Sigmoid colon (tissue), 7 donors: ENCODE measurements around the gene MND1. TPM values are rescaled to one million over a fixed set of nuclear protein-coding genes. Genes with fewer than 3 reads are reported as not detected.

ENCODE experiments used
- DNase-seq: peaks from one replicate; pipeline ENCODE4 v3.0.0-alpha.2; 2019
- H3K27ac ChIP-seq, 4 donors: fragments of 200-600 bp; sonication (generic); one replicate each; pipeline ENCODE4 v1.5.1; 2016 to 2019; ENCODE audit warnings: mild to moderate bottlenecking in 1 of 4
- H3K27me3 ChIP-seq, 3 donors: fragments of 200-600 bp; sonication (generic); one replicate each; pipeline ENCODE4 v1.5.1; 2019; ENCODE audit warnings: mild to moderate bottlenecking in 1 of 3
- H3K36me3 ChIP-seq, 4 donors: fragments of 200-600 bp; sonication (generic); one replicate each; pipeline ENCODE4 v1.5.1; 2016 to 2019
- H3K4me1 ChIP-seq, 4 donors: fragments of 200-600 bp; sonication (generic); one replicate each; pipeline ENCODE4 v1.5.1; 2017 to 2019
- H3K4me3 ChIP-seq, 4 donors: fragments of 200-600 bp; sonication (generic); one replicate each; pipeline ENCODE4 v1.5.1; 2017 to 2019; ENCODE audit warnings: mild to moderate bottlenecking in 2 of 4, moderate library complexity in 1 of 4
- H3K9me3 ChIP-seq, 4 donors: fragments of 200-600 bp in 3 of 4; sonication (generic) in 3 of 4; one replicate each; pipeline versions ENCODE4 v1.5.1 to v1.6.1; 2013 to 2019
- EP300 ChIP-seq, 4 donors: sonication (generic); formaldehyde crosslinking; IDR thresholded peaks; one replicate each; pipeline ENCODE4 v1.6.1; 2017; ENCODE audit warnings: antibody characterized with exemption in 4 of 4
- POLR2A ChIP-seq, 2 donors: fragments of 450-650 bp; IDR thresholded peaks; one replicate each; pipeline ENCODE4 v1.6.1; 2016; ENCODE audit warnings: antibody characterized with exemption in 2 of 2, mild to moderate bottlenecking in 2 of 2, moderate library complexity in 2 of 2
- POLR2AphosphoS5 ChIP-seq, 4 donors: sonication (generic); formaldehyde crosslinking; IDR thresholded peaks; one replicate each; pipeline ENCODE4 v1.6.1; 2017; ENCODE audit warnings: antibody characterized with exemption in 4 of 4
- WGBS, 2 donors: extraction: QIAGEN DNeasy Blood & Tissue Kit; methylation state at CpG; one replicate each; pipeline ENCODE4 v1.1.7; 2013; 5-methylcytosine and 5-hydroxymethylcytosine counted together
- intact Hi-C: fragments of 100-400 bp; cut with DNase I; formaldehyde crosslinking; loops from one replicate; pipeline ENCODE4 v1.15.1; 2023
- polyA plus RNA-seq, 3 donors: library from polyadenylated mRNA; stranded (reverse); fragments of 200-250 nt; gene quantifications; one replicate each; pipeline ENCODE4 v1.2.3, GENCODE V29; 2013
- total RNA-seq, 4 donors: library from RNA; depleted of rRNA; stranded (reverse); fragments of >200 nt; gene quantifications; one replicate each; pipeline ENCODE4 v1.1.0, GENCODE V29; 2016
- TF ChIP-seq, protein P1 (sequence below), 4 experiments: fragments of 450-650 bp in 3 of 4; fragments of 200-600 bp in 1 of 4; IDR thresholded peaks; one replicate each; pipeline ENCODE4 v1.5.1; 2016 to 2019; ENCODE audit warnings: antibody characterized with exemption in 4 of 4, mild to moderate bottlenecking in 3 of 4, moderate library complexity in 2 of 4
- donor health status: healthy with polysubstance abuse.
- donor health status: Bipolar disorder and iron deficiency.
- donor health status: healthy.

MND1 gene
- total and polyA plus RNA-seq, 7 donors = 2.4 to 7.1 (median 4.0) TPM; not detected in 3

DNA sequence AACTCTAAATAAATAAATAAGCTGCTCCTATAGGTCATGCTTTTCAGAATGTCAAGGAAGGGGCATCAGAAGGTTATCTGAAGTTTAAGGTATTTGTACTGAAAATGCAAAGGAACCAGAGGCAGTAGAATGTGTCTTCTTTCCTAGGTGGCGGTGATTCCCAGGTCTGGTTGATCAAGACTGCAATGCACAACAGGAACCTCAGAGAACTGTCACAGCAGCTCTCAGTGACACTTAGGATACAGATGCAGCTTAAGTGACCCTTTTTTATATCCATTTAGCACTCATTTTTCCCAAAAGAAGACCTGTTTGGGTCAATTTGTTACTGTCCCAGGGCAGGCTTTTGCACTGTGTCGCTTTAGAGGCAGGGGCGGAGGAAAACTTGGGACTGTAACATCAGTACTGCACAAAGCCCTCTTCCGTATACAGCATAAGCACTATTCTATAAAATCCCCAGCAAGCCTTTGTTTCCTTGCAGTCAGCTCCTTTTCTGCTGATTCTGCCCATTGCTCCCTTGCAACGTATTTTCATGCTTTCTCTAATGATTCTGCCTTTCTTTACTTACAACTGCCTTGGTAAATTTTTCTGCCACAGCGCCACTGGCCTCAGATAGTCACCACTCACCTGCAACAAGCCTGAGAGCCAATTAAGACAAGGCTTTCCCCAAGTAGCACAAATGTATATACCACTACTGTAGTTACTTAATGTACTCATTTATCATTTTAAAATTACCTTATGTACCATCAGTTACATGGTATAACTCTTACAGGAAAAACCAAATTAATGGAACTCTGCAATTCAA is 1.5 kb upstream of the MND1 start:
- H3K36me3 ChIP-seq = peaks cover 0 to 5% (median 0%) of the 10 kb centered on the region in 4 donors
- H3K27me3 ChIP-seq = no peaks in the 10 kb centered on the region
- peaks cover 0 to 11% (median 8%) of the 10 kb centered on the region in 4 donors for H3K4me1 ChIP-seq
- H3K9me3 ChIP-seq = no peaks in the 10 kb centered on the region
- TF ChIP-seq EP300 (IDR thresholded peaks at IDR 0.05) (no peak), POLR2AphosphoS5 (IDR thresholded peaks at IDR 0.05) (no peak), POLR2A (IDR thresholded peaks at IDR 0.05) (no peak)
- TF ChIP-seq, protein P1, sequence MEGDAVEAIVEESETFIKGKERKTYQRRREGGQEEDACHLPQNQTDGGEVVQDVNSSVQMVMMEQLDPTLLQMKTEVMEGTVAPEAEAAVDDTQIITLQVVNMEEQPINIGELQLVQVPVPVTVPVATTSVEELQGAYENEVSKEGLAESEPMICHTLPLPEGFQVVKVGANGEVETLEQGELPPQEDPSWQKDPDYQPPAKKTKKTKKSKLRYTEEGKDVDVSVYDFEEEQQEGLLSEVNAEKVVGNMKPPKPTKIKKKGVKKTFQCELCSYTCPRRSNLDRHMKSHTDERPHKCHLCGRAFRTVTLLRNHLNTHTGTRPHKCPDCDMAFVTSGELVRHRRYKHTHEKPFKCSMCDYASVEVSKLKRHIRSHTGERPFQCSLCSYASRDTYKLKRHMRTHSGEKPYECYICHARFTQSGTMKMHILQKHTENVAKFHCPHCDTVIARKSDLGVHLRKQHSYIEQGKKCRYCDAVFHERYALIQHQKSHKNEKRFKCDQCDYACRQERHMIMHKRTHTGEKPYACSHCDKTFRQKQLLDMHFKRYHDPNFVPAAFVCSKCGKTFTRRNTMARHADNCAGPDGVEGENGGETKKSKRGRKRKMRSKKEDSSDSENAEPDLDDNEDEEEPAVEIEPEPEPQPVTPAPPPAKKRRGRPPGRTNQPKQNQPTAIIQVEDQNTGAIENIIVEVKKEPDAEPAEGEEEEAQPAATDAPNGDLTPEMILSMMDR (IDR thresholded peaks at IDR 0.05) = no peak
- DNase-seq = no peak
- WGBS, 2 donors = 80 to 87% methylated on average over 6 of the region's 6 CpGs
- intact Hi-C loops = no loop called here
- H3K4me3 ChIP-seq = no peak overlapping the region
- H3K27ac ChIP-seq = no peak overlapping the region

DNA sequence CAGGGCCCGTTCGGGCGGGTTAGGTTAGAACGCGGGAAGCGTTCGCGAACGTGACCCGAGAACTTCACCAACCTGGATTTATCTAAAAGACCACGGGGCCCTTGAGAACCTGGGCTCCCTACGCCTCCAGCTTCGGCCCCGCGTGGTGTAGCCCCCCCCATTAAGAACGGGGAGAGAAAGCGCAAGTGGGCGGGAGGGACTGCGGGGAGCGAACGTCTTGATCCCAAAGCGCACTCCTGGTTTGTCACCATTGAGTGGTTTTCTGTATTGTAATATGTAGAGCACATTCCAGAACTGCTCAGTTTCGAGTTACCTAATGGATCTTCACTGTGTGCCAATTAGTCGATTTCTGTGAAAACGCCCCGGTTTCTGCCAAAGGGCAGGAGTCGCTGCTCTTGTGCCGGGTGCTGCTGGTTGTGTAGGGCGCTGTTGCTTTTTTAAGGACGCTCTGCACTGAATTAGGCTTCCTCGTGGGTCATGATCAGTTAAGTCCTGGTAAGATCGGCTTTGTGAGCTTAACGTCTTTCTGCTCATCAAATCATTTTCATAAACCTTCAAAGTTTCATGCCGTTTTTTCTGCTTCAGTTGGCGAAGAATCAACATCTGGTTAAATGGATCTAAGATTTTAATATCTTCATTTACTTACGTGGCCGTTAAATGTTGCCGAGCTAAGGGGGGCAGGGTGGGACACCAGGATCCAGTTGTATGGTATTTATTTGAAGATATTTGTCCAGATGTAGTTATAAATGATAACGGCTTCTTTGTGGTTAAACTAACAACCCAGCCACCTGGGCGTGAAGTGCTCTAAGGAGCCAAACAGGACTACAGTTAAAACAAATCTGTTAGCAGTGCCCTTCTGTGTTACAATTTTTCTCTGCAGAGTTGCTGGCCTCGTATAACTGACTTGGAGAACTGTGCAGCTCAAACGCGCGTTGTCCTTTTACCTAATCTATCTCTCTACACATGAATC is 809 bp downstream of the MND1 start:
- TF ChIP-seq, protein P1 (IDR thresholded peaks at IDR 0.05) = no peak
- TF ChIP-seq POLR2A (IDR thresholded peaks at IDR 0.05) (no peak), POLR2AphosphoS5 (IDR thresholded peaks at IDR 0.05) (no peak), EP300 (IDR thresholded peaks at IDR 0.05) (no peak)
- DNase-seq = peak; percentile 66
- no peaks in the 10 kb centered on the region for H3K9me3 ChIP-seq
- intact Hi-C loops = loop anchor here (2.0 kb wide), 1 partner anchor 300 kb away; no protein-coding TSS in a partner anchor
- no peaks in the 10 kb centered on the region for H3K27me3 ChIP-seq
- H3K4me1 ChIP-seq = peaks cover 0 to 11% (median 8%) of the 10 kb centered on the region in 4 donors
- H3K36me3 ChIP-seq = no peaks in the 10 kb centered on the region
- 1 to 2% methylated on average over 44 of the region's 44 CpGs for WGBS, 2 donors
- H3K27ac ChIP-seq = peak overlapping the region in 3 of 4 donors; percentile 28 to 75 (median 53)
- peak overlapping the region; percentile 61 to 91 (median 84) for H3K4me3 ChIP-seq

DNA sequence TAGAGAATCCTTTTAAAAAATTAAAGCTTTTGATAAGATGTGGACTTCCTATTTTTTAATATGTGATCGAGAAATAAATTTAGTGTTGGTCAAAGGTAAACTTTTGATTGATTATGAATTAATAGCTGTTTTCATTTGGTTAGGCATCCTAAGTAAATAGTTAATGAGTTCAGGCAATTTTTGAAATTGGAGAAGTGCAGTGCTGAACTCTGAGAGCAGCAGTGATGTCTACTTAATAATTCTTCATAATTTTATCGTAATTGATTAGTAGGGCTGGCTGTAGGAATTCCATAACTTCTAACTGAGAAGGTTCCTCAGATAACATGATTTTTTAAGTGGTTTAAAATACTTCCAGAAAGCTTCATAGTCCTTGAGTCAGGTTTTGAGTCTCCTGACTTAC is 1.5 kb downstream of the MND1 start:
- H3K36me3 ChIP-seq = no peaks in the 10 kb centered on the region
- peak overlapping the region in 1 of 4 donors; percentile 82 for H3K4me3 ChIP-seq
- intact Hi-C loops = no loop called here
- peak overlapping the region in 1 of 4 donors; percentile 75 for H3K27ac ChIP-seq
- H3K4me1 ChIP-seq = peaks cover 0 to 11% (median 8%) of the 10 kb centered on the region in 4 donors
- no peaks in the 10 kb centered on the region for H3K9me3 ChIP-seq
- no peak for DNase-seq
- no peaks in the 10 kb centered on the region for H3K27me3 ChIP-seq
- 56 to 63% methylated on average over 2 of the region's 2 CpGs for WGBS, 2 donors
- TF ChIP-seq, protein P1 (IDR thresholded peaks at IDR 0.05) = no peak
- TF ChIP-seq POLR2AphosphoS5 (IDR thresholded peaks at IDR 0.05) = no peak
- TF ChIP-seq EP300 (IDR thresholded peaks at IDR 0.05) = no peak
- TF ChIP-seq POLR2A (IDR thresholded peaks at IDR 0.05) = no peak

DNA sequence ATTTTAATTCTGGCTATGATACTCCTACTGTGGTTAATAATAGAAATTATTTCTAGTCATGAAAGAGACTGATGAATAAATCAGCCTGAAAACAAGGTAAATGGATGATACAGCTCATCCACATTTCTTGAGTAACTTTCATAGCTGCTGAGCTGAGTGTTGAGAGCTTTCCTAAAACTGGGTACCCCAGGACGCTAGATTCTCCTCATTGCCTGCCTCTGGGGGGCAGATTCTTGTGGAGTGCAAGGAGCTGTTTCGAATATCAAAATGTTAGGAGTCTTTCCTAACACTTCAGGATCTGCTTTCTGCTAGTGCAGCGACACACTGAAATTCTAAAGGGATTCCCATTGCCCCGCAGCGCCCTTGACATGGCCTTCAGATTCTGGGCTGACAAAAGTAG is 2.1 kb downstream of the MND1 start:
- Histone ChIP-seq H3K27ac (no peak overlapping the region), H3K27me3 (no peaks in the 10 kb centered on the region), H3K4me3 (no peak overlapping the region), H3K9me3 (no peaks in the 10 kb centered on the region), H3K36me3 (no peaks in the 10 kb centered on the region), H3K4me1 (peaks cover 0 to 11% (median 8%) of the 10 kb centered on the region in 4 donors)
- 86 to 94% methylated on average over 5 of the region's 5 CpGs for WGBS, 2 donors
- TF ChIP-seq POLR2A (IDR thresholded peaks at IDR 0.05) (no peak), EP300 (IDR thresholded peaks at IDR 0.05) (no peak), POLR2AphosphoS5 (IDR thresholded peaks at IDR 0.05) (no peak)
- TF ChIP-seq, protein P1 (IDR thresholded peaks at IDR 0.05) = no peak
- DNase-seq = no peak
- intact Hi-C loops = no loop called here
